NCI-H1092 (cell line): ENCODE data around the gene KLHL2.
"Not testable (repeated sequence)": the region's sequence is repeated elsewhere in the genome, so short reads cannot be mapped to it uniquely, and the experiment has no call there.

Experiments
- DNase-seq: peaks from one replicate; lab custom pipeline; 2025; lab: John Stamatoyannopoulos, UW

The KLHL2 gene

GRCh38 chr4:165234766-165235165 is 27.4 kb downstream of the KLHL2 start:
- DNase-seq, result no peak

GRCh38 chr4:165236852-165237251 is 29.5 kb downstream of the KLHL2 start:
- not testable (repeated sequence) for DNase-seq

- not testable (repeated sequence) for DNase-seq
Observed at GRCh38 chr4:165238041-165238640, 30.8 kb downstream of the KLHL2 start.

- not testable (repeated sequence) for DNase-seq
Observed at GRCh38 chr4:165240761-165241160, 33.4 kb downstream of the KLHL2 start.

GRCh38 chr4:165244148-165244547 is 36.8 kb downstream of the KLHL2 start:
- not testable (repeated sequence) for DNase-seq

GRCh38 chr4:165244587-165245186 is 37.3 kb downstream of the KLHL2 start:
- not testable (repeated sequence) for DNase-seq

GRCh38 chr4:165248102-165248501 is 40.7 kb downstream of the KLHL2 start:
- DNase-seq, result no peak

- not testable (repeated sequence) for DNase-seq
Observed at GRCh38 chr4:165248904-165249303, 41.5 kb downstream of the KLHL2 start.

- DNase-seq, result not testable (repeated sequence)
Observed at GRCh38 chr4:165254771-165255170, 47.4 kb downstream of the KLHL2 start.

- not testable (repeated sequence) for DNase-seq
Observed at GRCh38 chr4:165255439-165255838, 48.1 kb downstream of the KLHL2 start.

GRCh38 chr4:165256074-165256659 is 48.8 kb downstream of the KLHL2 start:
- not testable (repeated sequence) for DNase-seq

- not testable (repeated sequence) for DNase-seq
Observed at GRCh38 chr4:165259776-165260175, 52.4 kb downstream of the KLHL2 start.

GRCh38 chr4:165262306-165262705 is 54.9 kb downstream of the KLHL2 start:
- not testable (repeated sequence) for DNase-seq

- DNase-seq, result not testable (repeated sequence)
Observed at GRCh38 chr4:165263466-165263865, 56.1 kb downstream of the KLHL2 start.

- DNase-seq, result not testable (repeated sequence)
Observed at GRCh38 chr4:165269931-165270330, 62.6 kb downstream of the KLHL2 start.

- DNase-seq, result not testable (repeated sequence)
Observed at GRCh38 chr4:165273443-165273842, 66.1 kb downstream of the KLHL2 start.

- not testable (repeated sequence) for DNase-seq
Observed at GRCh38 chr4:165275357-165275756, 68.0 kb downstream of the KLHL2 start.

GRCh38 chr4:165279531-165279930 is 72.2 kb downstream of the KLHL2 start:
- DNase-seq, result not testable (repeated sequence)

- DNase-seq, result not testable (repeated sequence)
Observed at GRCh38 chr4:165284697-165285096, 77.3 kb downstream of the KLHL2 start.

GRCh38 chr4:165286619-165287340 is 79.4 kb downstream of the KLHL2 start:
- not testable (repeated sequence) for DNase-seq

GRCh38 chr4:165288226-165288625 is 80.9 kb downstream of the KLHL2 start:
- no peak for DNase-seq

- no peak for DNase-seq
Observed at GRCh38 chr4:165288639-165289422, 81.5 kb downstream of the KLHL2 start.
